HCT116 (cell line): Measurements from ENCODE around the gene FBXO5.

Experiments
- CEBPB ChIP-seq: IDR thresholded peaks from 2 replicates; pipeline ENCODE4 v1.6.1; 2012; ENCODE audit warnings: low read depth
- EZH2 ChIP-seq: fragments of 200-600 bp; sonication (generic); IDR thresholded peaks from 2 replicates; pipeline ENCODE4 v1.6.1; 2017; ENCODE audit warnings: antibody characterized with exemption, mixed run types
- POLR2A ChIP-seq: IDR thresholded peaks from 2 replicates; pipeline ENCODE4 v1.7.0; 2011; ENCODE audit warnings: borderline replicate concordance; ENCODE audit not compliant: insufficient read depth, insufficient read length; ENCODE audit errors: extremely low read depth
- POLR2AphosphoS5 ChIP-seq: IDR thresholded peaks from 2 replicates; pipeline ENCODE4 v1.6.1; 2011; ENCODE audit warnings: mild to moderate bottlenecking, low read depth, low read length, moderate library complexity
- SRF ChIP-seq: IDR thresholded peaks from 2 replicates; pipeline ENCODE4 v1.6.1; 2012; ENCODE audit warnings: low read depth
- YY1 ChIP-seq: IDR thresholded peaks from 2 replicates; pipeline ENCODE4 v1.6.1; 2011; ENCODE audit warnings: low read length, low read depth, moderate library complexity, mild to moderate bottlenecking; ENCODE audit not compliant: insufficient replicate concordance; ENCODE audit errors: extremely low read depth
- ZFX ChIP-seq: fragments of 450-650 bp; IDR thresholded peaks from 2 replicates; pipeline ENCODE4 v1.6.1; 2017
- TF ChIP-seq, protein P1 (sequence below): IDR thresholded peaks from 2 replicates; pipeline ENCODE4 v1.6.1; 2012
- TF ChIP-seq, protein P2 (sequence below), 3 experiments: fragments of 200-600 bp in 1 of 3; sonication (generic) in 1 of 3; IDR thresholded peaks in 2 of 3; conservative IDR thresholded peaks in 1 of 3; 2 replicates each; pipeline ENCODE4 v1.5.1; 2012 to 2017; ENCODE audit warnings: low read depth in 2 of 3, low read length in 2 of 3, antibody characterized with exemption in 1 of 3, borderline replicate concordance in 1 of 3, control low read depth in 1 of 3, mild to moderate bottlenecking in 1 of 3, mixed read lengths in 1 of 3, mixed run types in 1 of 3, moderate library complexity in 1 of 3; ENCODE audit not compliant: insufficient read depth in 1 of 3
- TF ChIP-seq, protein P3 (sequence below): IDR thresholded peaks from 2 replicates; pipeline ENCODE4 v1.6.1; 2012

DNA sequence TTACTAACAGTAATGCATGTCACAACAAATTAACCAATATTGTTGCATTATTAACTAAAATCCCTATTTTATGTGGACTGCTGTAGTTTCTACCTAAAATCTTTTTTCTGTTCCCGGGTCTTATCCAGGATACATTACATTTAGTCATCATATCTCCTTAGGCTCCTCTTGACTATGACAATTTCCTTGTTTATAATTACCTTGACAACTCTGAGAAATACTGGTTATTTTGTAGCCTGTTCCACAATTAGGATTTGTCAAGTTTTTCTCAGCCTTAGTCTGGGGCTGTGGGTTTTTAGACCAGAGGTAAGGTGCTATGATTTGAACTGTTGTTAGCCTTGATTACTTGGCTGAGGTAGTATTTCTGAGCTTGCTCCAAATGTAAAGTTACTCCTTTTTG, 3.7 kb downstream of the FBXO5 start:
- TF ChIP-seq, protein P1, sequence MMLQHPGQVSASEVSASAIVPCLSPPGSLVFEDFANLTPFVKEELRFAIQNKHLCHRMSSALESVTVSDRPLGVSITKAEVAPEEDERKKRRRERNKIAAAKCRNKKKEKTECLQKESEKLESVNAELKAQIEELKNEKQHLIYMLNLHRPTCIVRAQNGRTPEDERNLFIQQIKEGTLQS: no peak
- TF ChIP-seq YY1 (no peak), ZFX (no peak), POLR2A (no peak), POLR2AphosphoS5 (no peak), CEBPB (no peak), EZH2 (no peak), SRF (no peak)
- TF ChIP-seq, protein P2, sequence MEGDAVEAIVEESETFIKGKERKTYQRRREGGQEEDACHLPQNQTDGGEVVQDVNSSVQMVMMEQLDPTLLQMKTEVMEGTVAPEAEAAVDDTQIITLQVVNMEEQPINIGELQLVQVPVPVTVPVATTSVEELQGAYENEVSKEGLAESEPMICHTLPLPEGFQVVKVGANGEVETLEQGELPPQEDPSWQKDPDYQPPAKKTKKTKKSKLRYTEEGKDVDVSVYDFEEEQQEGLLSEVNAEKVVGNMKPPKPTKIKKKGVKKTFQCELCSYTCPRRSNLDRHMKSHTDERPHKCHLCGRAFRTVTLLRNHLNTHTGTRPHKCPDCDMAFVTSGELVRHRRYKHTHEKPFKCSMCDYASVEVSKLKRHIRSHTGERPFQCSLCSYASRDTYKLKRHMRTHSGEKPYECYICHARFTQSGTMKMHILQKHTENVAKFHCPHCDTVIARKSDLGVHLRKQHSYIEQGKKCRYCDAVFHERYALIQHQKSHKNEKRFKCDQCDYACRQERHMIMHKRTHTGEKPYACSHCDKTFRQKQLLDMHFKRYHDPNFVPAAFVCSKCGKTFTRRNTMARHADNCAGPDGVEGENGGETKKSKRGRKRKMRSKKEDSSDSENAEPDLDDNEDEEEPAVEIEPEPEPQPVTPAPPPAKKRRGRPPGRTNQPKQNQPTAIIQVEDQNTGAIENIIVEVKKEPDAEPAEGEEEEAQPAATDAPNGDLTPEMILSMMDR (IDR thresholded peaks at IDR 0.05 in 2 of 3, conservative IDR thresholded peaks at IDR 0.05 in 1 of 3; ENCODE audit: borderline replicate concordance in 1 of 3, insufficient read depth in 1 of 3, low read depth in 2 of 3, low read length in 2 of 3): no peak
- TF ChIP-seq, protein P3, sequence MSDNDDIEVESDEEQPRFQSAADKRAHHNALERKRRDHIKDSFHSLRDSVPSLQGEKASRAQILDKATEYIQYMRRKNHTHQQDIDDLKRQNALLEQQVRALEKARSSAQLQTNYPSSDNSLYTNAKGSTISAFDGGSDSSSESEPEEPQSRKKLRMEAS: no peak
